Vagina (tissue), 2 donors: ENCODE measurements around the gene NTRK1.

Experiments
- CTCF ChIP-seq, 3 experiments: fragments of 450-650 bp in 2 of 3; fragments of 200-600 bp in 1 of 3; sonication (generic) in 1 of 3; IDR thresholded peaks; one replicate each; pipeline ENCODE4 v1.5.1; 2017 to 2019; ENCODE audit warnings: antibody characterized with exemption in 3 of 3, mild to moderate bottlenecking in 2 of 3, moderate library complexity in 2 of 3
- POLR2A ChIP-seq, 2 donors: fragments of 450-650 bp; IDR thresholded peaks; one replicate each; pipeline ENCODE4 v1.6.1; 2017; ENCODE audit warnings: antibody characterized with exemption in 2 of 2, mild to moderate bottlenecking in 2 of 2, moderate library complexity in 2 of 2
- POLR2AphosphoS5 ChIP-seq, 2 donors: sonication (generic); formaldehyde crosslinking; IDR thresholded peaks; one replicate each; pipeline ENCODE4 v1.9.0; 2017; ENCODE audit warnings: antibody characterized with exemption in 2 of 2, mild to moderate bottlenecking in 2 of 2, low read depth in 1 of 2; ENCODE audit not compliant: insufficient read depth in 1 of 2

GRCh38 chr1:156911577-156912298, 51.1 kb downstream of the NTRK1 start:
- TF ChIP-seq CTCF (IDR thresholded peaks at IDR 0.05) (no peak), POLR2A (IDR thresholded peaks at IDR 0.05) (no peak), POLR2AphosphoS5 (IDR thresholded peaks at IDR 0.05; ENCODE audit: insufficient read depth in 1 of 2, low read depth in 1 of 2) (no peak)
